ENCODE results near the gene OGFOD3. TPM values are rescaled to one million over a fixed set of nuclear protein-coding genes. Genes with fewer than 3 reads are reported as not detected.

Gene OGFOD3
- total RNA-seq, 1 donor from 2014 or later, result 35.6 TPM

DNA sequence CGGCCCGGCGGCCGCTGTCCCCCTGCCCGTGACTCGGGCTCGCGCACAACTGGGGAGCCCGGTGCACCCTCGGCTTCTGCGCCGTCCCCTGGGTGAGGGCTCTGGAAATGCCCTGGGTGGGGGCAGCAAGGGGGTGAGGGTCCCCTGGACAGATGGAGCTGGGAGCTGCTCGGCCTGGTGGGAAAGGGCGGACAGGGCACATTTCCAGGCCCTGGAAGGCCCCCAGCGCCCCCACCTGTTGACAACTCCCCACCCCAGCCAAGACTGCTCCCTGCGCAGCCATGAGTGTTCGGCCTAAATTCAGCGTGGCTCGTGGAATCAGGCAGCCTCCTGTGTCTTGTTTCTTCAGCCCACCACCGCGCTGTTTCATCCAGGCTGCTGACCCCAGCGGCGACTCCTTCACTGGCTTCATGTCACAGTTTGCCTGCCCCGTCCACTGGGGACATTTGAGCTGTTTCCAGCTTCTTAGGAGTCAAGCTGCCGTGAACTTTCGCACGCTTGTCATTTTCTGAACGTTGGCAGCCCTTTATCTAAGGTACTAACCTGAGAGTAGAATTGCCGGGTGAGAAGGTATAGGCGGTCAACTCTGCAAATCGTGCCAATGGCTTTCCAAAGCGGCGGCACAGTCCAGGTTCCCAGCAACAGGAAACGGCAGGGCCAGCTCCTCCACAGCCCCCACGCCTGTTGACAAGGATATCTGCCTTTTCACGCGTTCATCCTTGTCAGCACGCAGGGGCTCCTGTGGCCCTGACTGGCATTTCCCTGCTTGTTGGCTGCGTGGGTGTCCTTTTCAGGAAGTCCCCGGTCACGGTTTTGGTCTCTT is 45.9 kb downstream of the OGFOD3 start:
- H3K36me3 Mint-ChIP-seq (ENCODE audit: low read depth), result no peaks in the 10 kb centered on the region
- peaks cover 25% of the 10 kb centered on the region for H3K4me1 Mint-ChIP-seq
- no peak for DNase-seq (ENCODE audit: low read depth, low spot score)
- H3K9me3 Mint-ChIP-seq, result peaks cover 3% of the 10 kb centered on the region
- TF ChIP-seq CTCF (conservative IDR thresholded peaks at IDR 0.05), result no peak
- H3K4me3 Mint-ChIP-seq, result peak overlapping the region; percentile 47
- H3K27ac Mint-ChIP-seq (ENCODE audit: unreplicated experiment), result no peak overlapping the region
- H3K27me3 Mint-ChIP-seq (ENCODE audit: low read depth), result peaks cover 38% of the 10 kb centered on the region

DNA sequence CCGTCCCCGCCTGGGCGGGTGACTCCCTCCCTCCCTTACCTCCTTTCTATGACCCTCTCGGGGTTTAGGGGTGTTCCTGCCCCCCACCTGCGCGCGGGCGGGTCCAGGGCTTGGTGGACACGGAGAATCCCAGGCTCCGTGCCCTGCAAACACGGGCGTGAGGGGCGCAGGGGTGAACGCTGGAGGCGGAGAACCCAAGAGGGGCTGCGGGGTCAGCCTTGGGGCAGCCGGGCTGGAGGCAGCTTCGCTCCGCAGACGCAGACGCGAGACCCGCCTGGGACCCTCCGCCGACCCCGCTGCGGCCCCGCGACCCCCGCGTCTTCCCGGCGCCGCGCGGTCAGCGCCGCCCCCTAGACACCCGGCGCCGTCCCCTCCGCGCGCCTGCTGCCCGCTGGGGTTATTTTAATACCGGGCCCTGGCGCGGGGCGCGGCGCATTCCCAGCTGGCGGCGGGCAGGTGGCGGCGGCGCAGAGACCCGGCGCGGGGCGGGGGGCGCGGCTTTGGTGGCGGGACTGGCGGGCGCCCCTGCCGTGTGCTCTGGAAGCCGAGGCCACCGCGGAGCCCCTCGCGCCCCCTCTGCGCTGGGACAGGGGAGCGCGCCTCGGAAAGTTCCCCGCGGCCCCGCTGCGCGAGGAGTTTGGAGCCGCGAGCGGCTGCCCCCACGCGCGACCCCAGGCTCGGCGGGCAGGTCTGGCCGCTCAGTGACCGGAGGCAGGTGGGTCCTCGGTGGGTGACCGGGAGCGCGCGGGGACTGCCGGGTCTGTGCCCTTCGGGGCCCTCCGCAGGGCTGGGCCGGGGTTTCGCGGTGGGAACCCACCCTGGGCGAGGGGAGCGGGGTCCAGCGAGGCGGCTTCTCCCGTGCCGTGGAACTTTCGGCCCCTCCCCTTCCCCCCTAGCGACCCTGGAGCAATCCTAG is 46.8 kb downstream of the OGFOD3 start, which contains the start of gene UTS2R:
UTS2R (plus strand) TSS at position 433 of the 916 bp plus-strand sequence. CDS start 2,560 bp downstream, outside the sequence.
- TF ChIP-seq CTCF (conservative IDR thresholded peaks at IDR 0.05), result no peak
- Mint-ChIP-seq H3K4me3 (peak within 1 kb of the TSS; percentile 61), H3K9me3 (peaks cover 3% of the 10 kb centered on the region), H3K27me3 (ENCODE audit: low read depth) (peaks cover 38% of the 10 kb centered on the region), H3K36me3 (ENCODE audit: low read depth) (no peaks in the 10 kb centered on the region), H3K4me1 (peaks cover 23% of the 10 kb centered on the region), H3K27ac (ENCODE audit: unreplicated experiment) (no peak within 1 kb of the TSS)
- no peak for DNase-seq (ENCODE audit: low read depth, low spot score)

DNA sequence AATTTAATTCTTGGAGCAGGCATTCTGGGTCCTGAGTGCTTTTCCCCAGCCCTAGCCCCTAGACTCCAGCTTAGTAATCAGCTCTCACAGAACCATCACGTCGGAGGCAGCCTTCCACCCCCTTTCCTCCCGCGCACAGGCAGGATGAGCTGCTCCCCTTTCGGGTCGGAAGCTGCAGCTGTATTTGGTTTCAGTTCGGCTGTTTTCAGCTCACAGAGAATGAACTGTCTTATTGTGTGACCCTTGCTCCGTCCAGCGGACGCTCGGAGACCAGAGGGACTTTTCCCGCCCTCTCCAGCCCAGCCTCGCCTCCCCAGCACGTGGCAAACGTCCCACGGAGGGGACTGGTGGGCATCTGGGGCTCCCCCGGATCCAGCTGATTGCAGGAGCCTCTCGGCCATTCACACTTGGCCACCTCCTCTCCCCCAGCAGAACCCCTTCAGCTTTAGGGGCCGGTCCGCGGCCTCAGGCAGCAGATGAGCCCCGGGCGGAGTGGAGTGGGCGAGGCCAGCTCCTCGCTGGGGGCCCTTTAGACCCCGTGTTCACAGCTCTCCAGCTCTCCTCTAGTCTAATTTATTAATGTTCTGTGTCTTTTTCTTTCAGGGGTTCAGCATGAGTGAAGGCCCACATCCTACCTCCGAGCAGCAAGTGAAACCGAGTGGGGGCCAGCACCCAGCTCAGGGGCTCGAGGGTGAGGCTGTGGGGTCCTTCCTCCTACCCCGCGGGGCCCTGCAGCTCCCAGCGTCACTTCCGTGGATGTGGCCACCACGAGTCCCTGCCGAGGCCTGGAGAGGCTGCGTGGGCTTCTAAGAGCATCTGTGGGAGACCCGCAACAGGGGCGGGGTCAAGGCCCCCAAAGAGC is 47.7 kb downstream of the OGFOD3 start:
- Mint-ChIP-seq H3K9me3 (peaks cover 3% of the 10 kb centered on the region), H3K4me3 (peak overlapping the region; percentile 61), H3K4me1 (peaks cover 23% of the 10 kb centered on the region), H3K27ac (ENCODE audit: unreplicated experiment) (no peak overlapping the region), H3K36me3 (ENCODE audit: low read depth) (no peaks in the 10 kb centered on the region), H3K27me3 (ENCODE audit: low read depth) (peaks cover 38% of the 10 kb centered on the region)
- no peak for DNase-seq (ENCODE audit: low read depth, low spot score)
- no peak for TF ChIP-seq CTCF (conservative IDR thresholded peaks at IDR 0.05)

GRCh38 chr17:82369211-82369610 is 49.2 kb downstream of the OGFOD3 start:
- Mint-ChIP-seq H3K9me3 (peaks cover 3% of the 10 kb centered on the region), H3K4me3 (no peak overlapping the region), H3K27ac (ENCODE audit: unreplicated experiment) (no peak overlapping the region), H3K27me3 (ENCODE audit: low read depth) (peaks cover 38% of the 10 kb centered on the region), H3K36me3 (ENCODE audit: low read depth) (no peaks in the 10 kb centered on the region), H3K4me1 (peaks cover 23% of the 10 kb centered on the region)
- DNase-seq (ENCODE audit: low read depth, low spot score), result no peak
- no peak for TF ChIP-seq CTCF (conservative IDR thresholded peaks at IDR 0.05)
